ENCODE measurements around the gene MSRB1. TPM values are rescaled to one million over a fixed set of nuclear protein-coding genes. Genes with fewer than 3 reads are reported as not detected.
"Not testable (repeated sequence)": the region's sequence is repeated elsewhere in the genome, so short reads cannot be mapped to it uniquely, and the experiment has no call there.

Gene MSRB1
- total RNA-seq, 1 experiment from 2014 or later = 20.3 TPM

DNA sequence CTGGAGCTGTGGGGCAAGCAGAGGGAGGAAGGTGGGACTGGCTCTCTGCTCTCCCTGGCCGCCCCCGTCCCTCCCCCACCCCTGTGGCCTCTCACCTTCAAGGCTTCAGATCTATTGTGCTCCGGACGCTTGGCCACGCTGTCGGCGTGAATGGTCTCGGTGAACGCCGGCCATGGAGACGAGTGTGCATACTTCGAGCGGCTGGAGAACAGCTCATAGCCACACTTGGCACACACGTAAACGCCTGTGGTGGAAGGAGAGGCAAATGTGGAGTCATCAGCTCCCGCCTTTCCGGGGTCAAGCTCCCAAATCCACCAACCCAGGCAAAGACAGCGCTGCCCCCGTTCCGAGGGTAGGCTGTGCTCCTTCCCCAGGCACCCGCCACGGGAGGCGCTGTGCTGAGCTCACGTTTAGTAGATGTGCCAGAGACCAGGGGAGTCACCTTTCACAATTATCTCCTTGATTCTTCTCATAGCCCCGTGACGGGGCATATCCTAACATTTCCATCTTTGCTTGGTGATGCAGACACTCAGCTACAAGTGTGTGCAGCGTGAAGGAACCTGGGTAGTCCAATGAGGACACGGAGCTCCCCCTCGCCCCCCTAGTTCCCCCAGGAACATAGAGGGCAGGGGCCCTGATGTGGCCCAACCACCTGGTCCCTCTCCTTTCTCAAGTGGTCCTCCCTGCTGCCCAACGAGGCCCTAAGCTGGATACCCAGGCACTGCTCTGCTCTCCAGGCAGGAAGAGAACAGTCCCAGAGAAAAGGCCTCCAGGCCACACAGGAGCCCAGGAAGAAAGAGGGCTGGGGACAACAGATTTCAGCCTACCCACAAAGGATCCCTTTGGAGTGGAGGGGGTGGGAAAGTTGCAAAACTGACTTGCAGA, 1.6 kb downstream of the MSRB1 start:
- Mint-ChIP-seq H3K27me3 (ENCODE audit: unreplicated experiment) (no peaks in the 10 kb centered on the region), H3K27ac (ENCODE audit: unreplicated experiment) (no peak overlapping the region), H3K36me3 (ENCODE audit: insufficient read depth, unreplicated experiment) (peaks cover 35% of the 10 kb centered on the region), H3K4me1 (ENCODE audit: low read depth, unreplicated experiment) (peaks cover 8% of the 10 kb centered on the region), H3K9me3 (ENCODE audit: low read depth, unreplicated experiment) (no peaks in the 10 kb centered on the region), H3K4me3 (ENCODE audit: low read depth, unreplicated experiment) (peak overlapping the region; percentile 99)
- no TSS peak for BruUV-seq (replicated peaks)
- no peak for DNase-seq
- CTCF ChIA-PET = no interaction called here
- TF ChIP-seq, protein P1, sequence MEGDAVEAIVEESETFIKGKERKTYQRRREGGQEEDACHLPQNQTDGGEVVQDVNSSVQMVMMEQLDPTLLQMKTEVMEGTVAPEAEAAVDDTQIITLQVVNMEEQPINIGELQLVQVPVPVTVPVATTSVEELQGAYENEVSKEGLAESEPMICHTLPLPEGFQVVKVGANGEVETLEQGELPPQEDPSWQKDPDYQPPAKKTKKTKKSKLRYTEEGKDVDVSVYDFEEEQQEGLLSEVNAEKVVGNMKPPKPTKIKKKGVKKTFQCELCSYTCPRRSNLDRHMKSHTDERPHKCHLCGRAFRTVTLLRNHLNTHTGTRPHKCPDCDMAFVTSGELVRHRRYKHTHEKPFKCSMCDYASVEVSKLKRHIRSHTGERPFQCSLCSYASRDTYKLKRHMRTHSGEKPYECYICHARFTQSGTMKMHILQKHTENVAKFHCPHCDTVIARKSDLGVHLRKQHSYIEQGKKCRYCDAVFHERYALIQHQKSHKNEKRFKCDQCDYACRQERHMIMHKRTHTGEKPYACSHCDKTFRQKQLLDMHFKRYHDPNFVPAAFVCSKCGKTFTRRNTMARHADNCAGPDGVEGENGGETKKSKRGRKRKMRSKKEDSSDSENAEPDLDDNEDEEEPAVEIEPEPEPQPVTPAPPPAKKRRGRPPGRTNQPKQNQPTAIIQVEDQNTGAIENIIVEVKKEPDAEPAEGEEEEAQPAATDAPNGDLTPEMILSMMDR (IDR thresholded peaks at IDR 0.05; ENCODE audit: unreplicated experiment) = no peak
- intact Hi-C loops (cut with micrococcal nuclease; ENCODE audit: unreplicated experiment) = no loop called here

- no peak for DNase-seq
- TF ChIP-seq, protein P1 (IDR thresholded peaks at IDR 0.05; ENCODE audit: unreplicated experiment) = no peak
- Mint-ChIP-seq H3K4me1 (ENCODE audit: low read depth, unreplicated experiment) (peaks cover 8% of the 10 kb centered on the region), H3K9me3 (ENCODE audit: low read depth, unreplicated experiment) (no peaks in the 10 kb centered on the region), H3K4me3 (ENCODE audit: low read depth, unreplicated experiment) (no peak overlapping the region), H3K27ac (ENCODE audit: unreplicated experiment) (no peak overlapping the region), H3K36me3 (ENCODE audit: insufficient read depth, unreplicated experiment) (peaks cover 35% of the 10 kb centered on the region), H3K27me3 (ENCODE audit: unreplicated experiment) (no peaks in the 10 kb centered on the region)
- CTCF ChIA-PET = interaction anchor here (0.6 to 0.7 kb wide), 3 partner anchors 66 to 113 kb away, joined by 3 to 5 read pairs (median 4); partner anchors contain the start of gene FAHD1
- intact Hi-C loops (cut with micrococcal nuclease; ENCODE audit: unreplicated experiment) = no loop called here
- BruUV-seq (replicated peaks) = no TSS peak
Observed at GRCh38 chr16:1940273-1941161, 2.5 kb downstream of the MSRB1 start.

GRCh38 chr16:1939833-1940232, 3.2 kb downstream of the MSRB1 start:
- CTCF ChIA-PET = interaction anchor here (0.6 to 0.7 kb wide), 3 partner anchors 66 to 113 kb away, joined by 3 to 5 read pairs (median 4); partner anchors contain the start of gene FAHD1

GRCh38 chr16:1938910-1939309, 4.1 kb downstream of the MSRB1 start:
- Mint-ChIP-seq H3K36me3 (ENCODE audit: insufficient read depth, unreplicated experiment) (peaks cover 28% of the 10 kb centered on the region), H3K27ac (ENCODE audit: unreplicated experiment) (no peak overlapping the region), H3K4me3 (ENCODE audit: low read depth, unreplicated experiment) (no peak overlapping the region), H3K9me3 (ENCODE audit: low read depth, unreplicated experiment) (no peaks in the 10 kb centered on the region), H3K4me1 (ENCODE audit: low read depth, unreplicated experiment) (peaks cover 8% of the 10 kb centered on the region), H3K27me3 (ENCODE audit: unreplicated experiment) (no peaks in the 10 kb centered on the region)
- TF ChIP-seq, protein P1 (IDR thresholded peaks at IDR 0.05; ENCODE audit: unreplicated experiment) = no peak
- no TSS peak for BruUV-seq (replicated peaks)
- intact Hi-C loops (cut with micrococcal nuclease; ENCODE audit: unreplicated experiment) = no loop called here
- no peak for DNase-seq
- CTCF ChIA-PET = no interaction called here

More at GRCh38 chr16:1939833-1940232, 3.2 kb downstream of the MSRB1 start:
- H3K4me3 Mint-ChIP-seq (ENCODE audit: low read depth, unreplicated experiment); H3K27me3 Mint-ChIP-seq (ENCODE audit: unreplicated experiment); intact Hi-C loops (cut with micrococcal nuclease; ENCODE audit: unreplicated experiment); H3K4me1 Mint-ChIP-seq (ENCODE audit: low read depth, unreplicated experiment); DNase-seq; H3K27ac Mint-ChIP-seq (ENCODE audit: unreplicated experiment); H3K9me3 Mint-ChIP-seq (ENCODE audit: low read depth, unreplicated experiment); BruUV-seq (replicated peaks): not testable (repeated sequence)
- peaks cover 35% of the 10 kb centered on the region for H3K36me3 Mint-ChIP-seq (ENCODE audit: insufficient read depth, unreplicated experiment)
